HG02870 (cell line): ENCODE data around the gene PRELID3B.

ENCODE experiments used
- ATAC-seq: cut with Tn5 transposase; IDR thresholded peaks from one replicate; pipeline ENCODE4 v1.9.1; 2021; ENCODE audit warnings: mild to moderate bottlenecking, moderate library complexity; ENCODE audit not compliant: unreplicated experiment

Gene PRELID3B

GRCh38 chr20:59010995-59011873 lies 31.4 kb downstream of the PRELID3B start:
- no peak for ATAC-seq

GRCh38 chr20:59010321-59010994 lies 32.1 kb downstream of the PRELID3B start:
- no peak for ATAC-seq

- no peak for ATAC-seq
These were observed 33.8 kb downstream of the PRELID3B start for GRCh38 chr20:59008715-59009336.

GRCh38 chr20:59007665-59008511 lies 34.7 kb downstream of the PRELID3B start:
- ATAC-seq, result peak; percentile 40

GRCh38 chr20:59006864-59007664 lies 35.5 kb downstream of the PRELID3B start, which contains the start of gene CTSZ:
Gene CTSZ, minus strand, starts transcription at chr20:59007254. Its CDS starts 126 bp downstream, at chr20:59007128.
- peak; percentile 26 for ATAC-seq

GRCh38 chr20:59006167-59006863 lies 36.3 kb downstream of the PRELID3B start:
- ATAC-seq, result no peak

GRCh38 chr20:59005523-59006166 lies 36.9 kb downstream of the PRELID3B start:
- ATAC-seq, result no peak

- ATAC-seq, result peak; percentile 41
These were observed 37.6 kb downstream of the PRELID3B start for GRCh38 chr20:59004763-59005522.

GRCh38 chr20:59004493-59004762 lies 38.2 kb downstream of the PRELID3B start:
- no peak for ATAC-seq

GRCh38 chr20:59003836-59004492 lies 38.6 kb downstream of the PRELID3B start:
- no peak for ATAC-seq

- ATAC-seq, result no peak
These were observed 39.6 kb downstream of the PRELID3B start for GRCh38 chr20:59002874-59003399.

- no peak for ATAC-seq
These were observed 40.2 kb downstream of the PRELID3B start for GRCh38 chr20:59002388-59002787.

- ATAC-seq, result no peak
These were observed 41.0 kb downstream of the PRELID3B start for GRCh38 chr20:59001449-59002171.

GRCh38 chr20:59001068-59001448 lies 41.5 kb downstream of the PRELID3B start:
- no peak for ATAC-seq

GRCh38 chr20:59000326-59000725 lies 42.3 kb downstream of the PRELID3B start:
- ATAC-seq, result no peak

- ATAC-seq, result no peak
These were observed 43.9 kb downstream of the PRELID3B start for GRCh38 chr20:58998656-58999055.
